HEK293T (cell line): ENCODE data around the gene AGFG1.

Experiments used
- CTCF ChIA-PET: fragments of 350-600 bp; formaldehyde crosslinking; extraction: SDS; loops from one replicate; lab custom pipeline; 2021; ENCODE audit warnings: antibody characterized with exemption, inconsistent platforms; lab: Yijun Ruan, JAX
- POLR2A ChIA-PET: fragments of 350-600 bp; formaldehyde crosslinking; extraction: SDS; loops from one replicate; lab custom pipeline; 2020; ENCODE audit warnings: antibody characterized with exemption, inconsistent platforms; lab: Yijun Ruan, JAX
- DNase-seq: peaks from one replicate; pipeline ENCODE4 v3.0.0; 2012; ENCODE audit warnings: mixed read lengths; ENCODE audit errors: extremely low spot score
- ARNT ChIP-seq: fragments of 450-650 bp; IDR thresholded peaks from 2 replicates; pipeline ENCODE4 v1.6.1; 2017; ENCODE audit warnings: mild to moderate bottlenecking
- BHLHE40 ChIP-seq: fragments of 450-650 bp; IDR thresholded peaks from 2 replicates; pipeline ENCODE4 v1.6.1; 2016; ENCODE audit warnings: mild to moderate bottlenecking, moderate library complexity, borderline replicate concordance
- CTBP1 ChIP-seq: fragments of 450-650 bp; IDR thresholded peaks from 2 replicates; pipeline ENCODE4 v1.6.1; 2016; ENCODE audit warnings: borderline replicate concordance
- ELF4 ChIP-seq: fragments of 450-650 bp; IDR thresholded peaks from 2 replicates; pipeline ENCODE4 v1.6.1; 2017; ENCODE audit warnings: antibody characterized with exemption
- FOXA1 ChIP-seq: fragments of 450-650 bp; IDR thresholded peaks from 2 replicates; pipeline ENCODE4 v1.6.1; 2016; ENCODE audit warnings: mild to moderate bottlenecking
- FOXK2 ChIP-seq: fragments of 450-650 bp; IDR thresholded peaks from 2 replicates; pipeline ENCODE4 v1.6.1; 2016; ENCODE audit warnings: mild to moderate bottlenecking
- FOXM1 ChIP-seq: fragments of 450-650 bp; IDR thresholded peaks from 2 replicates; pipeline ENCODE4 v1.6.1; 2017; ENCODE audit warnings: mild to moderate bottlenecking, borderline replicate concordance
- HDGF ChIP-seq: fragments of 450-650 bp; IDR thresholded peaks from 2 replicates; pipeline ENCODE4 v1.6.1; 2017; ENCODE audit warnings: antibody characterized with exemption, borderline replicate concordance
- L3MBTL2 ChIP-seq: fragments of 450-650 bp; conservative IDR thresholded peaks from 2 replicates; pipeline ENCODE4 v1.6.1; 2016; ENCODE audit warnings: mild to moderate bottlenecking
- LEF1 ChIP-seq: fragments of 450-650 bp; IDR thresholded peaks from 2 replicates; pipeline ENCODE4 v1.6.1; 2017; ENCODE audit warnings: mild to moderate bottlenecking, borderline replicate concordance
- NFRKB ChIP-seq: fragments of 450-650 bp; IDR thresholded peaks from 2 replicates; pipeline ENCODE4 v1.6.1; 2016; ENCODE audit warnings: mild to moderate bottlenecking, moderate library complexity
- SP1 ChIP-seq: fragments of 450-650 bp; IDR thresholded peaks from 2 replicates; pipeline ENCODE4 v1.6.1; 2017
- SUZ12 ChIP-seq: fragments of 450-650 bp; IDR thresholded peaks from 2 replicates; pipeline ENCODE4 v1.6.1; 2016; ENCODE audit warnings: mild to moderate bottlenecking
- TARDBP ChIP-seq: fragments of 450-650 bp; IDR thresholded peaks from 2 replicates; pipeline ENCODE4 v1.6.1; 2016
- ZNF384 ChIP-seq: fragments of 450-650 bp; IDR thresholded peaks from 2 replicates; pipeline ENCODE4 v1.6.1; 2016
- TF ChIP-seq, protein P1 (sequence below): fragments of 450-650 bp; IDR thresholded peaks from 2 replicates; pipeline ENCODE4 v1.6.1; 2016

AGFG1 gene

DNA sequence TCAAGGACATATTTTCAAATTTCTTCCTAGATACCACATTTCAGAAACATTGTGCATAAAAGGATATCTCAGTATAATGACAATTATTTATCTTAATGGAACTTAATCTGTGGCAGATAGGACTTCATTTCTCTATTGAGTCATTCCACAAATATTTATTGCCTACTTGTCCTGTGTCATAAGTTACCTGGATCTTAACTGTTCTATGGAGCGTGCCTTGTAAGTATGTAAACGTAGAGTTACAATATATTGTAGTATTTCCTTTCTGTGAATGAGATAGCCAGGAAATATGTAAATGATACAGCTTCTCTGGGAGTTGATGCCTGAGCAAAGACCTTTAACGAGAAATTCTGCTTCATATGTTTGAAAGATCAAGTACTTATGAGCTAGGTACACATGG is 2.5 kb downstream of the AGFG1 start:
- no peak for DNase-seq
- CTCF ChIA-PET, result interaction anchor here (1.0 kb wide), 1 partner anchor 292 kb away, joined by 3 read pairs; no protein-coding TSS in a partner anchor
- POLR2A ChIA-PET, result no interaction called here
- no peak for TF ChIP-seq ZNF384
- no peak for TF ChIP-seq LEF1
- no peak for TF ChIP-seq HDGF
- TF ChIP-seq NFRKB, result no peak
- no peak for TF ChIP-seq ELF4
- TF ChIP-seq FOXM1, result no peak
- TF ChIP-seq SP1, result no peak
- TF ChIP-seq TARDBP, result no peak
- TF ChIP-seq ARNT, result no peak
- TF ChIP-seq L3MBTL2, result no peak
- TF ChIP-seq BHLHE40, result no peak
- no peak for TF ChIP-seq FOXA1

DNA sequence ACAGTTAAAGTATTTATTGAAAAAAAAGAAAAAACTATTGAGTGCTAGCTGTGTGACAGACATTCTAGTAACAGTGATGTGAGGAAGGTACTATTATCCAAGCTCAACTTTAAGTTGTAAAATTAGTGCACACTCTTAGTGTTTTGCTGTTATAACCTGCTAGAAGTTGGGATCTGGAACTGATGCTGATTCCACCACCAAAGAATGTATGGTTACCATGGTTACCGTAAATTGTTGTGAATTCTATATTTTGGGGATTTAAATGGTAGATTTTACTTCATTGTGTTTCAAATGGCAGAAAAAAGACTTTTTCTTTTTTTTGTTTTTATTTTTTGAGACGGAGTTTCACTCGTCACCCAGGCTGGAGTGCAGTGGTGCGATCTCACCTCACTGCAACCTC is 5.3 kb downstream of the AGFG1 start:
- ChIA-PET POLR2A (no interaction called here), CTCF (no interaction called here)
- TF ChIP-seq ELF4, result no peak
- TF ChIP-seq, protein P1, sequence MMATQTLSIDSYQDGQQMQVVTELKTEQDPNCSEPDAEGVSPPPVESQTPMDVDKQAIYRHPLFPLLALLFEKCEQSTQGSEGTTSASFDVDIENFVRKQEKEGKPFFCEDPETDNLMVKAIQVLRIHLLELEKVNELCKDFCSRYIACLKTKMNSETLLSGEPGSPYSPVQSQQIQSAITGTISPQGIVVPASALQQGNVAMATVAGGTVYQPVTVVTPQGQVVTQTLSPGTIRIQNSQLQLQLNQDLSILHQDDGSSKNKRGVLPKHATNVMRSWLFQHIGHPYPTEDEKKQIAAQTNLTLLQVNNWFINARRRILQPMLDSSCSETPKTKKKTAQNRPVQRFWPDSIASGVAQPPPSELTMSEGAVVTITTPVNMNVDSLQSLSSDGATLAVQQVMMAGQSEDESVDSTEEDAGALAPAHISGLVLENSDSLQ, result no peak
- TF ChIP-seq FOXM1, result no peak
- TF ChIP-seq HDGF, result no peak
- TF ChIP-seq TARDBP, result no peak
- no peak for TF ChIP-seq BHLHE40
- no peak for DNase-seq

DNA sequence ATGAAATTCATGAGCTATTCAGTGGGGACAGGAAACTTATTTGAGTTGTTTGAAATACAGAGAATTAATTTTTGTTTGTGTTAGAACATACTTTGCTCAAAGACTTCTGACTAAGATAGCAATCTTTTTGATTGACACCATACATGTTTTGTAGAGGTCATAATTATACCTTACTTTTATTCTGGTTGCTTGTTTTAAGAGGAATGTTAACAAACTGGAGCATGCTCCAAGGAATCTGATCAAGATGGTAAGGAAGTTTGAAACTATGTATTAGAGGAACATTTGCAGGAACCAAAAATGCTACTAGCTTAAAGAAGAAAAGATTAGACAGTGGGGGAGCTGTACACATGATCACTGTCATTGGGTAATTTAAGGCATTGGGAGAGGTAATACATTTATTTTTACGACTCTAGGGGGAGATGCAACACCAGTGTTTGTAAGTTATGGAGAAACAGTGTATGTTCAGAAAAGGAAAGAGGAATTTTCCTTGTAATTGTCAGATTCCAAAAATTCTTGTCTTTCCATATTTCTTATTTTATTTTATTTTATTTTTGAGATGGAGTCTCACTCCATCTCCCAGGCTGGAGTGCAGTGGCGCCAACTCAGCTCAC is 8.0 kb downstream of the AGFG1 start:
- ChIA-PET CTCF (interaction anchor here (0.6 to 1.0 kb wide), 3 partner anchors 14 to 286 kb away, joined by 3 to 5 read pairs (median 3); no protein-coding TSS in a partner anchor), POLR2A (no interaction called here)
- DNase-seq, result no peak
- no peak for TF ChIP-seq ELF4
- TF ChIP-seq, protein P1, result peak; percentile 89

DNA sequence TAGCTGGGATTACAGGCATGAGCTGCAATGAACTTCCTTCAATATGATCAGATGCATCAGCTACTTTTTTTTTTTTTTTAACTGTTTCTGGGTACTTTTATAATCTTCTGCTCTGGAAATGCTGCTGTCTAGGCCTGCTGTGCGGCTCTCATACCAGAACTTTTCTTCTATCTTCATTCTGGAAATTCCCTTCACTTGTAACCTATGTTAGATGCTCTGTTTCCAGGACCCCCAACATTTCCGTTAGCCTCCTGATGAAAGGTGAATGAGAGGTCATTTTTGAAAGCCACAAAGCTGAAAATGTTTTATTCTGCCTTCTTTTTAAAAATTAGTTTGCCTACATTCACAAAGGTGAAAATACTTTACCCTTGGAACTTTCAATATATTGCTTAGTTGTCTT is 8.6 kb downstream of the AGFG1 start:
- ChIA-PET CTCF (no interaction called here), POLR2A (no interaction called here)
- TF ChIP-seq FOXA1 (no peak), SUZ12 (no peak), SP1 (no peak), NFRKB (no peak)
- no peak for DNase-seq

DNA sequence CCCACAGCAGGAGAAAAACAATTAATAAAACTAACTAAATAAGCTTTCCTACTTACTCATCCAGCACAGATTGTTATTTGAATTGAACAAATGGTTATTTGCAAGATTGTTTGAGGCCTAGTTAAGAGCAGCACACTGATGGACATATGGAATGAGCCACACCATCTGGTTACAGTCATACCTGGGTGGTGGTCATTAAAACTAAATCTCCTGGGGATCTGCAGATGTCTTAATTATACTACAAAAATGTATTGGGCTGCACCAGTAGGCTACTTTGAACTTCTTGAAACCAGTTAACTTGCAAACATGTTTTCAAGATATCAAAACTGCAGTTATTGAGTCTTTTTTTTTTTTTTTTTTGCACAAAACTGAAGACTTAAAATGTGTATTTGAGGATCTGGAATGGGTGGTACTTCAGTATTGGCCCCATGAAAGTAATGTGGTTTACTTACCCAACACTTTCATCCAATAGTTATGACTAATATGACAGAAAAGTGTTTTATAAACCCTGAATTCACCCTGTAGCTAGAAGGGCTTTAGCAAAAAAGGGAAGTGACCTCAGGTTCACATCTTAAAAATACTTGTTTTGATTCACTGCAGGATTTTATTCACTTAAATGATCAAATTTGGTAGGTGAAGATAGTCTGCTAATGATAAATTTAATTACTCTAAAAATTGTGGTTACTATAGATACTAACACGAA is 10.8 kb downstream of the AGFG1 start:
- CTCF ChIA-PET, result no interaction called here
- no peak for TF ChIP-seq BHLHE40
- no peak for TF ChIP-seq FOXM1
- no peak for TF ChIP-seq TARDBP
- TF ChIP-seq FOXK2, result no peak
- TF ChIP-seq L3MBTL2, result no peak
- TF ChIP-seq ZNF384, result no peak
- no peak for TF ChIP-seq LEF1
- no peak for TF ChIP-seq NFRKB
- POLR2A ChIA-PET, result no interaction called here
- no peak for DNase-seq

DNA sequence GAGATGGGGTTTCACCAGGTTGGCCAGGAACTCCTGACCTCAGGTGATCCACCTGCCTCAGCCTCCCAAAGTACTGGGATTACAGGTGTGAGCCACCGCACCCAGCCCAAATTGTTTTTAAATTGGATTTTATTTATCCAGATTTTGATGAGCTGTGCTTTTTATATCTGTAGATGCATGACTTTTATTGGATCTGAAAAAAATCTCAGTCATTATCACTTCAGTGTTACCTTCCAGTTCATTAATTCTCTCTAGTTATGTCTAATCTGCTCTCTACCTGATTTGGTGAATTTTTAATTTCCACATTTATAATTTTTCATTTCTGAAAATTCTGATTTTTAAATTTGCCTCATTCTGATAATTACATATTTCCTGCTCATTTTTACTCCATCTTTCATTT is 13.5 kb downstream of the AGFG1 start:
- DNase-seq, result no peak
- TF ChIP-seq CTBP1, result no peak
- no peak for TF ChIP-seq L3MBTL2
- TF ChIP-seq ZNF384, result no peak
- no peak for TF ChIP-seq SUZ12
- TF ChIP-seq NFRKB, result no peak
- TF ChIP-seq BHLHE40, result no peak
- no peak for TF ChIP-seq ARNT
- TF ChIP-seq, protein P1, result no peak
- TF ChIP-seq HDGF, result no peak
- no peak for TF ChIP-seq LEF1
- TF ChIP-seq FOXM1, result no peak
- no peak for TF ChIP-seq SP1
- TF ChIP-seq TARDBP, result no peak
- no peak for TF ChIP-seq FOXK2
- no peak for TF ChIP-seq FOXA1
- no peak for TF ChIP-seq ELF4
- ChIA-PET CTCF (no interaction called here), POLR2A (no interaction called here)

DNA sequence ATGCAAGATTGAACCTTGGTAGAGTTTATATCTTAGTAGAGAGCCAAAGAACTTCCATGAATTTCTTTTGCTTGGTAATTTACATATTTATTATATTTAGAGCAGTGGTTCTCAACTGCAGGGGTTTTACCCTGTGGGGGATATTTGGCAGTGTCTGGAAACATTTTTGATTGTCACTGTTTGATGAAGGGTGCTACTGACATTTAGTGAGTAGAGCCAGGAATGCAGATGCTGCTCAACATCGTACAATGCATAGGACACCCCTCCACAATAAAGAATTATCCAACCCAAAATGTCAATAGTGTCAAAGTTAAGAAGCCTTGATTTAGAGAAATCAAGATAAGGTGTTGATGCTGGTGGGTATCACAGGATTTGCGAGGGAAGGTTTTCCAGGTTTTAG is 14.7 kb downstream of the AGFG1 start:
- no peak for TF ChIP-seq CTBP1
- TF ChIP-seq, protein P1, result no peak
- no peak for TF ChIP-seq ELF4
- no peak for TF ChIP-seq HDGF
- no peak for TF ChIP-seq L3MBTL2
- TF ChIP-seq ARNT, result no peak
- no peak for TF ChIP-seq LEF1
- POLR2A ChIA-PET, result no interaction called here
- no peak for DNase-seq
- CTCF ChIA-PET, result no interaction called here
